NCI-H345 treated with DMSO at 0.1 percent for 48 hours (cell line): ENCODE data around the gene TNFSF13.

ENCODE experiments used
- DNase-seq: peaks from one replicate; lab custom pipeline; 2025; ENCODE audit not compliant: unreplicated experiment; lab: John Stamatoyannopoulos, UW

TNFSF13 gene

GRCh38 chr17:7574176-7574953 lies 15.8 kb downstream of the TNFSF13 start:
- DNase-seq: no peak

DNA sequence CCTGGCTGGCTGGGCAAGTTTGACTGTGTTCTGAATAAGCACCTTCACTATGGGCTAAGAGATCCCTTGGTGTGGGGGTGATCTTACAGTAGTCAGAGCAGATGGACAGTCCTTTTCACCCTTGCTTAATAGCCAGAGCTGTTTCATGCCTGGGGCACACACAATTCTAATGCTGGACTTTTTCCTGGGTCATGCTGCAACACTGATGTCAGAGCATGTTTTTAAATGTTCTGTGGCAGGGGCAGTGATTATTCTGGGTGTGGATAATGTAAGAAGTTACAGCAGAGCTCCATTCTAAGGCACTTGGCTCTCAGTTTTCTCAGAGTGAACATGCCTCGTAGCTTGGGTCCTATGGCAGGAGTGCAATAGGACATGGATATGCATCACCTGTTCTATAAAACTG lies 16.9 kb downstream of the TNFSF13 start:
- no peak for DNase-seq

DNA sequence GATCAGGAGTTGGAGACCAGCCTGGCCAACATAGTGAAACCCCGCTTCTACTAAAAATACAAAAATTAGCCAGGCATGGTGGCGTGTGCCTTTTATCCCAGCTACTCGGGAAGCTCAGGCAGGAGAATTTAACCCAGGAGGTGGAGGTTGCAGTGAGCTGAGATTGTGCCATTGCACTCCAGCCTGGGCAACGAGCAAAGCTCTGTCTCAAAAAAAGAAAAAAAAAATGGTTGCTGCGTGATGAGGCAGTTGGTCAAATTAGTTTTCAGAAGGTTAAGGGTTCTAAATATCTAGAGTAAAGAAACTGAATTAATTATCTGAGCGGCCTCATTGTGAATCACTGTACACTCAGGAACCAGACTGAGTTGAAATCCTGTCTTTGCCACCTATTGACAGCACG lies 17.4 kb downstream of the TNFSF13 start:
- DNase-seq: no peak

DNA sequence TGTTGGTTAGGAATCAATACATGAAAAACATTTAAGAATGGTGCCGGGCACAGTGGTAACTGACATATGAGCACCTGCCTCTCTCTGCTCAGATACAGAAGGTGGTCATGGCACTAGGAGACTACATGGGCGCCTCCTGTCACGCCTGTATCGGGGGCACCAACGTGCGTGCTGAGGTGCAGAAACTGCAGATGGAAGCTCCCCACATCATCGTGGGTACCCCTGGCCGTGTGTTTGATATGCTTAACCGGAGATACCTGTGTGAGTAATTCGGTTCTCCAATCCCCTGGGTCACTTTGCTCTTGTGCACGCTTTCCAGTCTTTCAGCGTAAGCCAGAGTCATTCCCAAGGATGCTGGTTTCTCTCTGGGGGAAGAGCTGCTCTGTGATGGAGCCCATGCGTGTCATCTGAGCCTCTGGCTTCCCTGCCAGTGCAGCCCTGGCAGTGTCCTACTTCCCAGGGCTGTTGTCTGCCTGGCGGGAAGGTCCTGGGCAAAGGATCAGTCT lies 17.9 kb downstream of the TNFSF13 start:
- DNase-seq: no peak

- DNase-seq: no peak
These were observed 19.0 kb downstream of the TNFSF13 start for GRCh38 chr17:7577327-7578199.

- no peak for DNase-seq
These were observed 20.7 kb downstream of the TNFSF13 start, which contains the start of gene CD68 for GRCh38 chr17:7579001-7579833. CD68 (plus strand) TSS chr17:7579638; CDS start chr17:7579678, 40 bp downstream.

DNA sequence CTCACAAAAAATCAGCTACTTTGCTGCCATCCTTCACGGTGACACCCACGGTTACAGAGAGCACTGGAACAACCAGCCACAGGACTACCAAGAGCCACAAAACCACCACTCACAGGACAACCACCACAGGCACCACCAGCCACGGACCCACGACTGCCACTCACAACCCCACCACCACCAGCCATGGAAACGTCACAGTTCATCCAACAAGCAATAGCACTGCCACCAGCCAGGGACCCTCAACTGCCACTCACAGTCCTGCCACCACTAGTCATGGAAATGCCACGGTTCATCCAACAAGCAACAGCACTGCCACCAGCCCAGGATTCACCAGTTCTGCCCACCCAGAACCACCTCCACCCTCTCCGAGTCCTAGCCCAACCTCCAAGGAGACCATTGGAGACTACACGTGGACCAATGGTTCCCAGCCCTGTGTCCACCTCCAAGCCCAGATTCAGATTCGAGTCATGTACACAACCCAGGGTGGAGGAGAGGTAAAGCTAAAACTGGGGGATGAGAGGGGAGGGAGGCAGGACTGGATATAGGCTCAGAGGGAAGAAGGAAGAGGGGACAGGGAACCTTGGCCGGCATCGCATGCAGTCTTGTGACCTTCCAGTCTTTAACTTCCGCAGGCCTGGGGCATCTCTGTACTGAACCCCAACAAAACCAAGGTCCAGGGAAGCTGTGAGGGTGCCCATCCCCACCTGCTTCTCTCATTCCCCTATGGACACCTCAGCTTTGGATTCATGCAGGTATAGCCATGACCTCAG lies 21.5 kb downstream of the TNFSF13 start:
- no peak for DNase-seq

GRCh38 chr17:7580604-7581575 lies 22.3 kb downstream of the TNFSF13 start:
- no peak for DNase-seq

GRCh38 chr17:7582396-7583252 lies 24.1 kb downstream of the TNFSF13 start:
- no peak for DNase-seq

GRCh38 chr17:7583253-7584109 lies 24.9 kb downstream of the TNFSF13 start, which contains the start of gene MPDU1:
MPDU1 (plus strand) TSS chr17:7583852; CDS start chr17:7583863, 11 bp downstream.
- peak; percentile 86 for DNase-seq

- DNase-seq: no peak
These were observed 28.3 kb downstream of the TNFSF13 start for GRCh38 chr17:7586673-7587419.

DNA sequence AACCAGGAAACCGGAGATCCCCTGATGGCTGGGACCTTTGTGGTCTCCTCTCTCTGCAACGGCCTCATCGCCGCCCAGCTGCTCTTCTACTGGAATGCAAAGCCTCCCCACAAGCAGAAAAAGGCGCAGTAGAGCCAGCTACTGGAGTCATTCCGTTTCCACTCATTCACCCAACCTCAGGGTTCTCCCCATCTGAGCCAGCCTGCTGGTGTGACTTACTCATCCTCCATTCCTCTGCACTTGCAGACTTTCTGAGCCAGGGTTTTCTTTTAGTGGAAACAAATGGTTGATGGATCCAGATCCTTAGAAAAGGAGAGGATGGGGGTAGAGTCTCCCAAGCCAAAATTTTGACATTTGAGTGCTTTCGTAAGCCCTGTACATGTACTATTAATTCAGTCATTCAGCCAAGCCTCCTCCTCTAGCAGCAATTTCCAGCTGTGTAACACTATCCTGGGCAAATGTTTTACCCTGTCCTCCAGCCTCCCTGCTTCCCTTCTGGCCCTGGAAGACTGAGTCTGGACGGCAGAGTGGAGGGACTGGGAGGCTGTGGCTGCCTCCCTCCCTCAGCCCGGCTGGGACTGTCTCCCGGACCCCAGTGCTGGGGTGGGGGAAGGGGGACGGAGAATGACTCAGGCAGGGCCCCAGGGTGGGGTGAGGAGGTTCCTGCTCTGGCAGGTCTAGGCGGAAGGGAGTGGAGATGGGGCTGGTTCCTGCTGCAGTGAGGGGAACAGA lies 29.0 kb downstream of the TNFSF13 start:
- DNase-seq: no peak

- DNase-seq: no peak
These were observed 30.1 kb downstream of the TNFSF13 start for GRCh38 chr17:7588553-7589203.

GRCh38 chr17:7589204-7589868 lies 30.8 kb downstream of the TNFSF13 start:
- DNase-seq: no peak
